HG03280 (cell line): ENCODE measurements around the gene EIF3A.
"Not testable (repeated sequence)": the region's sequence is repeated elsewhere in the genome, so short reads cannot be mapped to it uniquely, and the experiment has no call there.

Experiments used
- ATAC-seq: cut with Tn5 transposase; IDR thresholded peaks from one replicate; pipeline ENCODE4 v1.9.1; 2021; ENCODE audit warnings: mild to moderate bottlenecking, moderate library complexity; ENCODE audit not compliant: unreplicated experiment

EIF3A gene

GRCh38 chr10:119103241-119103902 is 22.8 kb upstream of the EIF3A start:
- no peak for ATAC-seq

DNA sequence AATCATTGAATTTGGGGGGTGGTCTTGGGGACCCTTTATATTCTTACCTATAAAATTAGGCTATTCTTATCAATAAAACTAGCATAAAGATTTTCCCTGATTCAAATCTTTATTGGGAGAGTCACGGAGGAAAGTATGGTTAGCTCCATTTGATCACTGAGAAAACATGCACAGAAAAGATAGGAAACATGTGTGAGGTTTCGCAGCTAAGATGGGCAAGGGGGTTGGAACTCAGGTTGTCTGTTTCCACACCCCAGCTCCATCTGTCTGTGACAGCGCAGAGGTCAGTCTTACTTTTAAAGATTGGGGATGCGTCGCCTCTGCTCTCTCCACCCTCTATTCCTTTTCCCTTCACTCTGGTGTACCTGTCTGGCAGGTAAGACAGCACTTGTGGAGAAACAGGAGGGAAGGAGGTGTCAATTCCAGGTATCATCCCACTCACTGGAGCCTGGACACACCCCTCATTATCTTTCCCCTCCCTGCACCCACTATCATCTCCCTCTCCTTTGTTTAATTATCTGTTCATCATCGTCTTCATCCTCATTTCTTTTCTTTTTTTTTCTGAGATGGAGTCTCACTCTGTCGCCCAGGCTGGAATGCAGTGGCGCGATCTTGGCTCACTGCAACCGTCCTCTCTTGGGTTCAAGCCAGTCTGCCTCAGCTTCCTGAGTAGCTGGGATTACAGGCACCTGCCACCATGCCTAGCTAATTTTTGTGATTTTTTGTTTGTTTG is 20.9 kb upstream of the EIF3A start:
- no peak for ATAC-seq

DNA sequence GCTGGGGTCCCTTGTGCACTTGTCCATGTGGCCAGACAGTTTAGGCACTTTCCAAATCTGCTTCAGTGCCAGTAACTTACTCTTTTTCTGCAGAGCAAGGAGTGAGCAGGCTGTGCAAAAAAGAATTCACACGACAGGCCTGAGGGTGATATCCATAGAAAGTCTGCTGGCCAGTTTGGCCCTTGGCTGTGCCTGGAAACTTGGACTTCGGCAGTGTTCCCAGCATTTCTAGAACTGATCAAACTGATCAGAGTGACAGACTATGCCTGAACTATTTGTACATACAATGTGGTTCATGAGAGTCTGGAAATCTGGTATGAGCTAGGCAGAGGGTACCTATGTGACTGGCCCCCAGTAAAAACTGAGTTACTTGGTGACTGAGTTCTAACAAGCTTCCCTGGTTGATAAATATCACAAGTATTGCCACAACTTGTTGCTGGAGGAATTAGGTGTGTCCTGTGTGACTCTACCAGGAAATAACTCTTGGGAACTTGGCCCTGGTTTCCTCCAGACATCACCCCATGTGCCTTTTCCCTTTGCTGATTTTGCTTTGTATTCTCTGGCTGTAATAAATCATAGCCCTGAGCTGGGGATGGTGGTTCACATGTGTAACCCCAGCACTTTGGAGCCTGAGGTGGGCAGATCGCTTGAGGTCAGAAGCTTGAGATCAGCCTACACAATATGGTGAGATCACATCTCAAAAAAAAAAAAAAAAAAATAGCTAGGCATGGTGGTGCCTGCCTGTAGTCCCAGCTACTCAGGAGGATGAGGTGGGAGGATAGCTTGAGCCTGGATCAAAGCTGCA is 20.0 kb upstream of the EIF3A start:
- ATAC-seq = no peak

- no peak for ATAC-seq
Observed at GRCh38 chr10:119098576-119098975, 18.0 kb upstream of the EIF3A start.

DNA sequence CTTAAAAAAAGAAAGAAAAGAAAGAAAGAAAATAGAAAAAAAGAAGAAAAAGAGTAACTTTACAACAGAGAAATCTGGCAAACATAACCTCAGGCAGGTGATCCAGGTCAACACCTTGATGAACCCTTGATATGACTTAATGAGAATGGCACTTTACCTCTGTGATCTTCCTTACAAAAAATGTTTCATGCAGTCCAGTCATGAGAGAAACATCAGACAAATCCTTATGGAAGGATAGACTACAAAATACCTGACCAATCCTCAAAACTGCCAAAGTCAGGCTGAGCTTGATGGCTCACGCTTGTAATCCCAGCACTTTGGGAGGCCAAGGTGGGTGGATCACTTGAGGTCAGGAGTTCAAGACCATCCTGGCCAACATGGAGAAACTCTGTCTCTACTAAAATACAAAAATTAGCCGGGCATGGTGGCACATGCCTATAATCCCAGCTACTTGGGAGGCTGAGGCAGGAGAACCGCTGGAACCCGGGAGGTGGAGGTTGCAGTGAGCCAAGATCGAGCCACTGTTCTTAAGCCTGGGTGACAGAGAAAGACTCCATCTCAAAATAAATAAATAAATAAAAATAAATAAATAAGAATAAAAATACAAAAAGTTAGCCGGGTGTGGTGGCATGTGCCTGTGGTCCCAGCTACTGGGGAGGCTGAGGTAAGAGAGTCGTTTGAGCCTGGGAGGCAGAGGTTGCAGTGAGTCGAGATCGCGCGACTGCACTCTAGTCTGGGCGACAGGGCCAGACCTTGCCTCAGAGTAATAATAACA is 16.2 kb upstream of the EIF3A start:
- ATAC-seq = not testable (repeated sequence)

DNA sequence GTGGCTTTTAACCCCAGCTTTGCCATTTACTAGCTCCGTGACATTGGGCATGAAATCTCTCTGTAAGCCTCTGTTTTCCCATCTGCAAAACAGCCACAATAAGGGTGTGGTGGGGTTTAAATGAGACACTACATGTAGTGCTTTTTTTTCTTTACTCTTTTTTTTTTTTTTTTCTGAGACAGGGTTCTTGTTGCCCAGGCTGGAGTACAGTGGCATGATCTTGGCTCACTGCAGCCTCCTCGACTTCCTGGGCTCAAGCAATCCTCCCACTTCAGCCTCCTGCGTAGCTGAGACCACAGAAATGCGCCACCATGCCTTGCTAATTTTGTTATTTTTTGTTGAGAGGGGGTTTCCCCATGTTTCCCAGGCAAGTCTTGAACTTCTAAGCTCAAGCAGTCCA is 15.0 kb upstream of the EIF3A start:
- ATAC-seq = no peak

GRCh38 chr10:119090968-119091367 is 10.4 kb upstream of the EIF3A start:
- ATAC-seq = no peak

- peak; percentile 67 for ATAC-seq
Observed at GRCh38 chr10:119090026-119090795, 9.6 kb upstream of the EIF3A start.

- no peak for ATAC-seq
Observed at GRCh38 chr10:119087271-119087882, 6.8 kb upstream of the EIF3A start.

GRCh38 chr10:119084896-119085295 is 4.3 kb upstream of the EIF3A start:
- no peak for ATAC-seq

- ATAC-seq = peak; percentile 51
Observed at GRCh38 chr10:119079599-119080520, 757 bp downstream of the EIF3A start.

GRCh38 chr10:119078422-119079179 is 2.0 kb downstream of the EIF3A start:
- no peak for ATAC-seq

DNA sequence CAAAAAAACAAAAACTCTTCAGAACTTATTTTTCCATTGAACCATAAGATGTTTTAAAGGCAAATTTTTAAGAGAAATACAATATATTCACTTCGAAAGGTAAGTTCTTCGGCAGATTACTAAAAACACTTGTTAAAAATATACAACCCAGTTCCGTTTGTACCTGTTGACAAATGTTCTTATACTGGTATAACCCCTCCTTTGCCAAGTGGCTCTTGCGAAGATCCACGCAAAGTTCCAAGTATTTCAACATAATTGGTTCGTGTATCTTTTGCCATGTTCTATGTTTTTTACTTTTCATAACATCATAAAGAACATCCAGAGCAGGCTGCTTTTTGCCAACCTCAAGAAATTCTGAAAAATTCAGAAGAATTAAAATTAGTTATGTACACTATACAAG is 7.0 kb downstream of the EIF3A start:
- ATAC-seq = no peak

- ATAC-seq = no peak
Observed at GRCh38 chr10:119070395-119071165, 10.0 kb downstream of the EIF3A start.

- no peak for ATAC-seq
Observed at GRCh38 chr10:119061926-119062325, 18.7 kb downstream of the EIF3A start.

- no peak for ATAC-seq
Observed at GRCh38 chr10:119061352-119061751, 19.3 kb downstream of the EIF3A start.

DNA sequence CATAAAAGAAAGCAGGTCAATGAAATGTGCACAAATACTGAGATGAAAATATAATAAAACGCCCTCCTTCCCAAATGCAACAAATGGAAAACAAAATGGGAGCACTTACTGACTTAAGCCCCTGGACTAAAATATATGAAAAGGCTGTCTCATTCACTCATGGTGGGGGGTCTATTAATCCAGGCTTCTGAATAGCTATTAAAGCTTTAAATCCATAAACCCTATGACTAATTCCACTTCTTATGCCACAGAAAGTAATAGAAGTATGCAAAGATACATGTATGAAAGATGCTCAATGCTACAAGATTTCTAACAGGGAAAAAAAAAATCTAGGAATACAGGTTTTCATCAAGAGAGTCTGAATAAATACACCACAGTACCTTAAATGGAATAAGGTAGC is 20.5 kb downstream of the EIF3A start:
- ATAC-seq = no peak
